Activated naive CD8-positive, alpha-beta T cell (primary cell): ENCODE results near the gene CALU.

Experiments
- H3K27ac Mint-ChIP-seq: one replicate; pipeline ENCODE4 v1.8.0; 2021; ENCODE audit warnings: mixed read lengths
- H3K27me3 Mint-ChIP-seq: one replicate; pipeline ENCODE4 v1.8.0; 2021; ENCODE audit warnings: mixed read lengths
- H3K36me3 Mint-ChIP-seq: one replicate; pipeline ENCODE4 v1.8.0; 2021; ENCODE audit warnings: mixed read lengths
- H3K4me1 Mint-ChIP-seq: one replicate; pipeline ENCODE4 v1.8.0; 2021; ENCODE audit warnings: low read depth, mixed read lengths
- H3K4me3 Mint-ChIP-seq: one replicate; pipeline ENCODE4 v1.8.0; 2021; ENCODE audit warnings: mild to moderate bottlenecking, mixed read lengths
- H3K9me3 Mint-ChIP-seq: one replicate; pipeline ENCODE4 v1.8.0; 2021; ENCODE audit warnings: low read depth, mixed read lengths

CALU gene

GRCh38 chr7:128710481-128710880 lies 28.7 kb upstream of the CALU start:
- H3K27ac Mint-ChIP-seq = no peak overlapping the region
- H3K9me3 Mint-ChIP-seq = no peaks in the 10 kb centered on the region
- no peak overlapping the region for H3K4me3 Mint-ChIP-seq
- no peaks in the 10 kb centered on the region for H3K4me1 Mint-ChIP-seq
- H3K36me3 Mint-ChIP-seq = no peaks in the 10 kb centered on the region
- H3K27me3 Mint-ChIP-seq = peaks cover 6% of the 10 kb centered on the region

GRCh38 chr7:128713794-128714193 lies 25.4 kb upstream of the CALU start:
- Mint-ChIP-seq H3K27ac (no peak overlapping the region), H3K9me3 (no peaks in the 10 kb centered on the region), H3K4me1 (no peaks in the 10 kb centered on the region), H3K27me3 (peaks cover 4% of the 10 kb centered on the region), H3K36me3 (no peaks in the 10 kb centered on the region), H3K4me3 (no peak overlapping the region)

- Mint-ChIP-seq H3K9me3 (no peaks in the 10 kb centered on the region), H3K4me3 (no peak overlapping the region), H3K4me1 (no peaks in the 10 kb centered on the region), H3K27ac (no peak overlapping the region), H3K27me3 (peaks cover 5% of the 10 kb centered on the region), H3K36me3 (no peaks in the 10 kb centered on the region)
Observed at GRCh38 chr7:128714701-128715495, 24.3 kb upstream of the CALU start.

GRCh38 chr7:128718967-128719642 lies 20.1 kb upstream of the CALU start:
- Mint-ChIP-seq H3K27ac (no peak overlapping the region), H3K4me1 (no peaks in the 10 kb centered on the region), H3K4me3 (no peak overlapping the region), H3K36me3 (no peaks in the 10 kb centered on the region), H3K9me3 (no peaks in the 10 kb centered on the region), H3K27me3 (peaks cover 3% of the 10 kb centered on the region)

- Mint-ChIP-seq H3K27me3 (peaks cover 10% of the 10 kb centered on the region), H3K27ac (no peak overlapping the region), H3K36me3 (peaks cover 4% of the 10 kb centered on the region), H3K4me3 (no peak overlapping the region), H3K4me1 (no peaks in the 10 kb centered on the region), H3K9me3 (no peaks in the 10 kb centered on the region)
Observed at GRCh38 chr7:128721376-128721775, 17.8 kb upstream of the CALU start.

GRCh38 chr7:128724743-128725142 lies 14.4 kb upstream of the CALU start:
- Mint-ChIP-seq H3K27ac (no peak overlapping the region), H3K27me3 (peaks cover 9% of the 10 kb centered on the region), H3K36me3 (peaks cover 4% of the 10 kb centered on the region), H3K4me3 (no peak overlapping the region), H3K4me1 (no peaks in the 10 kb centered on the region), H3K9me3 (no peaks in the 10 kb centered on the region)

GRCh38 chr7:128725531-128725930 lies 13.6 kb upstream of the CALU start:
- no peak overlapping the region for H3K27ac Mint-ChIP-seq
- H3K27me3 Mint-ChIP-seq = peaks cover 9% of the 10 kb centered on the region
- H3K9me3 Mint-ChIP-seq = no peaks in the 10 kb centered on the region

GRCh38 chr7:128726059-128726736 lies 13.0 kb upstream of the CALU start:
- Mint-ChIP-seq H3K9me3 (no peaks in the 10 kb centered on the region), H3K4me1 (no peaks in the 10 kb centered on the region), H3K27ac (no peak overlapping the region), H3K36me3 (peaks cover 4% of the 10 kb centered on the region), H3K27me3 (peaks cover 9% of the 10 kb centered on the region), H3K4me3 (no peak overlapping the region)

More at GRCh38 chr7:128725531-128725930, 13.6 kb upstream of the CALU start:
- Mint-ChIP-seq H3K4me1 (no peaks in the 10 kb centered on the region), H3K36me3 (peaks cover 4% of the 10 kb centered on the region), H3K4me3 (no peak overlapping the region)

GRCh38 chr7:128726737-128727072 lies 12.5 kb upstream of the CALU start:
- no peak overlapping the region for H3K27ac Mint-ChIP-seq
- peaks cover 10% of the 10 kb centered on the region for H3K27me3 Mint-ChIP-seq
- H3K4me3 Mint-ChIP-seq = no peak overlapping the region
- no peaks in the 10 kb centered on the region for H3K4me1 Mint-ChIP-seq
- H3K36me3 Mint-ChIP-seq = peaks cover 4% of the 10 kb centered on the region
- H3K9me3 Mint-ChIP-seq = no peaks in the 10 kb centered on the region

- Mint-ChIP-seq H3K27me3 (peaks cover 10% of the 10 kb centered on the region), H3K4me3 (no peak overlapping the region)
Observed at GRCh38 chr7:128727239-128727638, 11.9 kb upstream of the CALU start.

GRCh38 chr7:128728598-128728997 lies 10.6 kb upstream of the CALU start:
- Mint-ChIP-seq H3K27me3 (peaks cover 10% of the 10 kb centered on the region), H3K9me3 (no peaks in the 10 kb centered on the region), H3K4me3 (no peak overlapping the region), H3K4me1 (no peaks in the 10 kb centered on the region), H3K36me3 (peaks cover 4% of the 10 kb centered on the region), H3K27ac (no peak overlapping the region)

More at GRCh38 chr7:128727239-128727638, 11.9 kb upstream of the CALU start:
- H3K4me1 Mint-ChIP-seq = no peaks in the 10 kb centered on the region
- no peak overlapping the region for H3K27ac Mint-ChIP-seq
- H3K9me3 Mint-ChIP-seq = no peaks in the 10 kb centered on the region
- H3K36me3 Mint-ChIP-seq = peaks cover 4% of the 10 kb centered on the region

GRCh38 chr7:128729494-128729893 lies 9.7 kb upstream of the CALU start:
- H3K36me3 Mint-ChIP-seq = peaks cover 4% of the 10 kb centered on the region
- H3K4me3 Mint-ChIP-seq = no peak overlapping the region
- H3K9me3 Mint-ChIP-seq = no peaks in the 10 kb centered on the region
- H3K27ac Mint-ChIP-seq = no peak overlapping the region
- H3K27me3 Mint-ChIP-seq = peaks cover 7% of the 10 kb centered on the region
- H3K4me1 Mint-ChIP-seq = no peaks in the 10 kb centered on the region

GRCh38 chr7:128731184-128731583 lies 8.0 kb upstream of the CALU start:
- no peaks in the 10 kb centered on the region for H3K36me3 Mint-ChIP-seq
- H3K4me3 Mint-ChIP-seq = no peak overlapping the region
- H3K4me1 Mint-ChIP-seq = no peaks in the 10 kb centered on the region
- no peaks in the 10 kb centered on the region for H3K9me3 Mint-ChIP-seq
- H3K27me3 Mint-ChIP-seq = peaks cover 1% of the 10 kb centered on the region
- H3K27ac Mint-ChIP-seq = no peak overlapping the region

- Mint-ChIP-seq H3K4me3 (no peak overlapping the region), H3K9me3 (no peaks in the 10 kb centered on the region), H3K27ac (no peak overlapping the region), H3K36me3 (no peaks in the 10 kb centered on the region), H3K27me3 (peaks cover 1% of the 10 kb centered on the region), H3K4me1 (no peaks in the 10 kb centered on the region)
Observed at GRCh38 chr7:128732521-128733277, 6.5 kb upstream of the CALU start.

- Mint-ChIP-seq H3K9me3 (no peaks in the 10 kb centered on the region), H3K36me3 (no peaks in the 10 kb centered on the region), H3K4me3 (no peak overlapping the region), H3K27ac (no peak overlapping the region), H3K27me3 (peaks cover 1% of the 10 kb centered on the region), H3K4me1 (peaks cover 1% of the 10 kb centered on the region)
Observed at GRCh38 chr7:128733278-128733645, 5.9 kb upstream of the CALU start.
